ENCODE measurements around the gene FBXW8. TPM values are rescaled to one million over a fixed set of nuclear protein-coding genes. Genes with fewer than 3 reads are reported as not detected.

The FBXW8 gene
- total RNA-seq, 1 donor from 2014 or later: 16.4 TPM

DNA sequence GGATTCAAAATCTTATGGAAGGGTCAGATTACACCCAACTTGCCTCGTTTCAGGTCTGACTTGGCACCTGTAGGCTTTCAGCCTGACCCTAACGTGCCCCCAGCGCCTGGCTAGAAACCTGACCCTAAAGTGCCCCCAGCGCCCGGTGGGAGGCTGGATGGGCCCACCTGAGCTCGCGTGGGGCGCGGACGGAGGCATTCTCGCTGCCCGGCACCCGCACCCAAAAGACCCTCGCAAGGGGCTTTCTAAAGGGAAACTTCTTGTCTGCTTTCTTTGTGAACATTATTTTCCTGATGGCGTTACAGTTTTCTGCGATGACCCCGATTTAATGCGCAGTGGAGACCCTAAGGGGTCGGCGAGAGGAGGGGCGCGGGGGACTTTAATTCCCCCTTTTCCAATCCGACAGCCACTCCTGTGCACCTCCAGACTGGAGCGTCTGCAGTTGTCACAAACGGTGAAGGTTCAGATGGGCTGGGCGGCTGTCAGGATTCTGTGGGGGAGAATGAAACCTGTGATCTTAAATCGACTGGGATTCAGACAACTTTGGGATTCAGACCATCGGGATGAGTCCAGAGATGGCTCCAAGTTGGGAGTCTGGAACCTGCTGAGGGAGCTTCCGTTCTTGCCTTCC is 28.8 kb upstream of the FBXW8 start:
- intact Hi-C loops (cut with DNase I): no loop called here
- Histone ChIP-seq H3K36me3 (no peaks in the 10 kb centered on the region), H3K4me1 (peaks cover 42% of the 10 kb centered on the region), H3K4me3 (no peak overlapping the region), H3K27me3 (ENCODE audit: low read depth) (peaks cover 69% of the 10 kb centered on the region), H3K9me3 (no peaks in the 10 kb centered on the region), H3K27ac (no peak overlapping the region)
- TF ChIP-seq, protein P1, sequence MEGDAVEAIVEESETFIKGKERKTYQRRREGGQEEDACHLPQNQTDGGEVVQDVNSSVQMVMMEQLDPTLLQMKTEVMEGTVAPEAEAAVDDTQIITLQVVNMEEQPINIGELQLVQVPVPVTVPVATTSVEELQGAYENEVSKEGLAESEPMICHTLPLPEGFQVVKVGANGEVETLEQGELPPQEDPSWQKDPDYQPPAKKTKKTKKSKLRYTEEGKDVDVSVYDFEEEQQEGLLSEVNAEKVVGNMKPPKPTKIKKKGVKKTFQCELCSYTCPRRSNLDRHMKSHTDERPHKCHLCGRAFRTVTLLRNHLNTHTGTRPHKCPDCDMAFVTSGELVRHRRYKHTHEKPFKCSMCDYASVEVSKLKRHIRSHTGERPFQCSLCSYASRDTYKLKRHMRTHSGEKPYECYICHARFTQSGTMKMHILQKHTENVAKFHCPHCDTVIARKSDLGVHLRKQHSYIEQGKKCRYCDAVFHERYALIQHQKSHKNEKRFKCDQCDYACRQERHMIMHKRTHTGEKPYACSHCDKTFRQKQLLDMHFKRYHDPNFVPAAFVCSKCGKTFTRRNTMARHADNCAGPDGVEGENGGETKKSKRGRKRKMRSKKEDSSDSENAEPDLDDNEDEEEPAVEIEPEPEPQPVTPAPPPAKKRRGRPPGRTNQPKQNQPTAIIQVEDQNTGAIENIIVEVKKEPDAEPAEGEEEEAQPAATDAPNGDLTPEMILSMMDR (IDR thresholded peaks at IDR 0.05): no peak
- no peak for DNase-seq
- ATAC-seq: no peak

DNA sequence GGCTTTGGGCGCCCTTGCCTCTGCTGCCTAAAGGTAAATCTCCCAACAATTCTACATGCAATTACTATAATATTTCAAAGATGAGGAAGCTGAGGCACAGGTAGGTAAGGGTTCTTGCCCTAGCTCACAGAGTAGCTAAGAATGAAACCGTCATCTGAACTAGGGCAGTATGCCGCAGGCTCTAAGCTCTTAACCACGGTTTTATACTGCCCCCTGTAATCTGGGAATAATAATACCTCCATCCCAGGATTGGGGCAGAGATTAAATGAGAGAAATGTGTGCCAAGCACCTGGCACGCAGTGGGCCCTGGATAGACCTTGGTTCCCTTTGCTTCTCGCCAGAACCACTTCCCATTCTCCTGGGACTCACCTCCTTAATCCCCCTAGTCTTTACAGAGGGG is 28.0 kb upstream of the FBXW8 start:
- Histone ChIP-seq H3K27me3 (ENCODE audit: low read depth) (peaks cover 61% of the 10 kb centered on the region), H3K4me1 (peaks cover 42% of the 10 kb centered on the region), H3K36me3 (no peaks in the 10 kb centered on the region), H3K9me3 (no peaks in the 10 kb centered on the region), H3K4me3 (no peak overlapping the region), H3K27ac (no peak overlapping the region)
- DNase-seq: no peak
- intact Hi-C loops (cut with DNase I): no loop called here
- no peak for ATAC-seq
- TF ChIP-seq, protein P1 (IDR thresholded peaks at IDR 0.05): peak; percentile 19

DNA sequence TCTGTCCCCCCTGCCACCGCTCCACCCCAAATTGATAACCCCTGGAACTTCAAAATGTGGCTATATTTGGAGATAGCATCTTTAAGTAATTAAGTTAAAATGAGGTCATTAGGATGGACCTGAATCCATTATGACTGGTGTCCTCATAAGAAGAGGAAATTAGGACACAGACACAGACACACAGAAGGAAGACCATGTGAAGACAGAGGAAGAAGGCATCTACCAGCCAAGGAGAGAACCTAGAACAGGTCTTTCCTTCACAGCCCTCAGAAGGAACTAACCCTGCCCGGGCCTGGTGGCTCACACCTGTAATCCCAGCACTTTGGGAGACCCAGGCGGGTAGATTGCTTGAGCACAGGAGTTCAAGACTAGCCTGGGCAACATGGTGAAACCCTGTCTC is 25.9 kb upstream of the FBXW8 start:
- peaks cover 26% of the 10 kb centered on the region for H3K4me1 ChIP-seq
- H3K36me3 ChIP-seq: no peaks in the 10 kb centered on the region
- no peak for DNase-seq
- H3K4me3 ChIP-seq: no peak overlapping the region
- intact Hi-C loops (cut with DNase I): no loop called here
- TF ChIP-seq, protein P1 (IDR thresholded peaks at IDR 0.05): no peak
- peaks cover 40% of the 10 kb centered on the region for H3K27me3 ChIP-seq (ENCODE audit: low read depth)
- no peaks in the 10 kb centered on the region for H3K9me3 ChIP-seq
- H3K27ac ChIP-seq: no peak overlapping the region
- no peak for ATAC-seq

DNA sequence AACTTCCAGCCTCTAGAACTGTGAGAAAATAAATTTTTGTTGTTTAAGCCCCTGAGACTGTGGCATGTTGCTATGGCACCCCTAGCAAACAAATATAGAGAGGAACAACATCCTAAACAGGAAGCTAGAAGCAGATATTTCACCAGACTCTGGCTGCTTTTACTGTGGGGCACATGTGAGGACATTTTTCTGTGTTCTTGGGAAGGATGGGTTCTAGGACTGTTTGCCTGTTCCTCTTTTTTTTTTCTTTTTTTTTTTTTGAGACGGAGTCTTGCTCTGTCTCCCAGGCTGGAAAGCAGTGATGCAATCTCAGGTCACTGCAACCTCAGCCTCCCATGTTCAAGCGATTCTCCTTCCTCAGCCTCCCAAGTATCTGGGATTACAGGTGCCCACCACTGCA is 25.3 kb upstream of the FBXW8 start:
- Histone ChIP-seq H3K4me3 (no peak overlapping the region), H3K27me3 (ENCODE audit: low read depth) (peaks cover 34% of the 10 kb centered on the region), H3K9me3 (no peaks in the 10 kb centered on the region), H3K36me3 (no peaks in the 10 kb centered on the region), H3K27ac (no peak overlapping the region), H3K4me1 (peaks cover 19% of the 10 kb centered on the region)
- peak; percentile 26 to 43 for ATAC-seq
- intact Hi-C loops (cut with DNase I): no loop called here
- no peak for DNase-seq
- TF ChIP-seq, protein P1 (IDR thresholded peaks at IDR 0.05): no peak

DNA sequence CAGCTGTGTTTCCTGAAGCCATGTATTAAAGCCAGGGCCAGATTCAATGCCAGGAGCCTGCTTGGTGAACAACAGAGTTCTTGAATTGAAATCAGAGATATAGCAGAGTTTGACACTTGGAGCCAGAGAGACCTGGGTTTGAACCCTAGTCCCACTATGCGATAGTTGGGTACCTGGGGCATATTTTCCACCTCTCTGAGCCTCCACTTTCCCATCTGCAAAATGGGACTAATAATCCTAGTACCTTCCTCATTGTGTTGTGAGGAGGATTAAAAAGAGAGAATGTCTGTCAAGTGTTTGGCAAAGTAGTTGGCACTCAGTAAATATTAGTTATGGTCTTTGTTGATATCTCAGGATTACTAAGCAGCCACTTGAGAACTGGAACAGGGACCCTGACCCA is 23.5 kb upstream of the FBXW8 start:
- TF ChIP-seq, protein P1 (IDR thresholded peaks at IDR 0.05): no peak
- peaks cover 19% of the 10 kb centered on the region for H3K27me3 ChIP-seq (ENCODE audit: low read depth)
- ATAC-seq: no peak
- no peak overlapping the region for H3K27ac ChIP-seq
- peaks cover 5% of the 10 kb centered on the region for H3K4me1 ChIP-seq
- DNase-seq: no peak
- H3K4me3 ChIP-seq: no peak overlapping the region
- intact Hi-C loops (cut with DNase I): no loop called here
- H3K36me3 ChIP-seq: no peaks in the 10 kb centered on the region
- no peaks in the 10 kb centered on the region for H3K9me3 ChIP-seq
